Measurements from ENCODE around the gene TNS1.

Gene TNS1

GRCh38 chr2:217817466-217818292 is 185.1 kb downstream of the TNS1 start:
- no peak for DNase-seq (ENCODE audit: low read depth in 1 of 2, low spot score in 1 of 2)
- TF ChIP-seq POLR2AphosphoS5 (IDR thresholded peaks at IDR 0.05; ENCODE audit: low read depth) (no peak), REST (IDR thresholded peaks at IDR 0.05; ENCODE audit: insufficient replicate concordance, low read depth) (no peak), CTCF (IDR thresholded peaks at IDR 0.05; ENCODE audit: insufficient read depth, low read length) (no peak), SPI1 (IDR thresholded peaks at IDR 0.05; ENCODE audit: borderline replicate concordance, low read depth) (no peak), GABPA (IDR thresholded peaks at IDR 0.05; ENCODE audit: low read depth) (no peak)

GRCh38 chr2:217816396-217816869 is 186.4 kb downstream of the TNS1 start:
- DNase-seq (ENCODE audit: low read depth in 1 of 2, low spot score in 1 of 2): no peak
- TF ChIP-seq POLR2AphosphoS5 (IDR thresholded peaks at IDR 0.05; ENCODE audit: low read depth): no peak
- no peak for TF ChIP-seq CTCF (IDR thresholded peaks at IDR 0.05; ENCODE audit: insufficient read depth, low read length)
- no peak for TF ChIP-seq GABPA (IDR thresholded peaks at IDR 0.05; ENCODE audit: low read depth)
- H3K4me3 ChIP-seq (replicated peaks; ENCODE audit: insufficient read depth, low read length): no peak overlapping the region

More at GRCh38 chr2:217817466-217818292, 185.1 kb downstream of the TNS1 start:
- Histone ChIP-seq H3K4me3 (replicated peaks; ENCODE audit: insufficient read depth, low read length) (no peak overlapping the region), H3K27me3 (ENCODE audit: insufficient read depth, poor library complexity, severe bottlenecking) (no peaks in the 10 kb centered on the region), H3K27ac (replicated peaks) (no peak overlapping the region)

GRCh38 chr2:217813828-217814227 is 189.0 kb downstream of the TNS1 start:
- H3K4me3 ChIP-seq (replicated peaks; ENCODE audit: insufficient read depth, low read length): no peak overlapping the region
- H3K27me3 ChIP-seq (ENCODE audit: insufficient read depth, poor library complexity, severe bottlenecking): no peaks in the 10 kb centered on the region
- no peak overlapping the region for H3K27ac ChIP-seq (replicated peaks)
- TF ChIP-seq REST (IDR thresholded peaks at IDR 0.05; ENCODE audit: insufficient replicate concordance, low read depth) (no peak), SPI1 (IDR thresholded peaks at IDR 0.05; ENCODE audit: borderline replicate concordance, low read depth) (no peak), POLR2AphosphoS5 (IDR thresholded peaks at IDR 0.05; ENCODE audit: low read depth) (no peak), CTCF (IDR thresholded peaks at IDR 0.05; ENCODE audit: insufficient read depth, low read length) (no peak), GABPA (IDR thresholded peaks at IDR 0.05; ENCODE audit: low read depth) (no peak)
- DNase-seq (ENCODE audit: low read depth in 1 of 2, low spot score in 1 of 2): no peak

More at GRCh38 chr2:217816396-217816869, 186.4 kb downstream of the TNS1 start:
- Histone ChIP-seq H3K27ac (replicated peaks) (no peak overlapping the region), H3K27me3 (ENCODE audit: insufficient read depth, poor library complexity, severe bottlenecking) (no peaks in the 10 kb centered on the region)
